HG03135 (cell line): ENCODE data around the gene DIP2A.
"Not testable (repeated sequence)": the region's sequence is repeated elsewhere in the genome, so short reads cannot be mapped to it uniquely, and the experiment has no call there.

Experiments used
- ATAC-seq: cut with Tn5 transposase; IDR thresholded peaks from one replicate; pipeline ENCODE4 v1.9.1; 2021; ENCODE audit warnings: mild to moderate bottlenecking, moderate library complexity; ENCODE audit not compliant: unreplicated experiment

DIP2A gene

DNA sequence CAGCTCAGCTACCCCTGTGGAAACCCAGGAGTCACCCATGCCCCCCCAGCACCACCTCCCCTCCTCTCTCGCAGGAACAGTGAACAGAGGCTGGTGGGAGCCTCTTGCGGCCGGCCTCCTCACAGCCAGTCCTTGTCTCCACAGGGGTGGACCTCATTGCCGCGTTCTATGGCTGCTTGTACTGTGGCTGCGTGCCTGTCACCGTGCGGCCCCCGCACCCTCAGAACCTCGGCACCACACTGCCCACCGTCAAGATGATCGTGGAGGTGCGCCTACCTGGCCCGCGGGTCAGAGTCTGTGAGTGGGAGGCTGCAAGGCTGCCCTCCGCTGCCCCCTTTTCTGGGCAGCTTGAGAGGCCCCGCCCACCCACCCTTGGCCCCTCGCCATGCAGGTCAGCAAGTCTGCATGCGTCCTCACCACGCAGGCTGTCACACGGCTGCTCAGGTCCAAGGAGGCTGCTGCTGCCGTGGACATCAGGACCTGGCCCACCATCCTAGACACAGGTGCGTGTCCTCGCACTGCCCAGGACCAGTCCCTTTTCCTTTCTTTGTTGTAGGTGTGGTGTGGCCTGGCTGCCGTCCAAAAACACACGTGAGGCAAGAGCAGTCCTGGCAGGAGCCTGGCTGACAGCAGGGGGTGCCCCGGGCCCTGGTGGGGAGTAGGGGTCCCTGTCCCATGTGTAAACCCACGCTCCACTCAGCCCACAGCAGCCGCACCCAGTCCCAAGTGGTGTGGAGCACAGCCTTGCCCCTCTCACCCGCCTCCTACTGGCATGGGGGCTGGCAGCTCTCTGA is 95.9 kb downstream of the DIP2A start:
- ATAC-seq: no peak

DNA sequence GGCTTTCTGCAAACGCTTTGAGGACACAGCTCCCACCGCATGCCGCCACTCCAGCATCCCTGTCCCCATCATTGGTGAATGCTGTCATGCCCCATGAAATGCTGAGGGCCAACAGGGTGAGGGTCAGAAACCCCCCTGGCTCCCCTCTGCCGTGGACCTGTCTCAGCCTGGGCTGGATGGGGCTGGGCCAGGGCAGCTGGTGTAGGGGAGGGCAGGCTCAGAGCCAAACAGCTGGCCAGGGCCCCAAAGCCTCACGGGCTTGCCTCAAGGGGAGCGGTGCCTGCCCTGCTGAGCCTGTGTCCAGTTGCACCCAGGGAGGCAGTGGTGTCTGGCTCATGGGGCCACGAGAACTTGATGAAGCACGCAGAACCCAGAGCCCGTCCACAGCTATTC is 96.5 kb downstream of the DIP2A start:
- ATAC-seq: no peak

DNA sequence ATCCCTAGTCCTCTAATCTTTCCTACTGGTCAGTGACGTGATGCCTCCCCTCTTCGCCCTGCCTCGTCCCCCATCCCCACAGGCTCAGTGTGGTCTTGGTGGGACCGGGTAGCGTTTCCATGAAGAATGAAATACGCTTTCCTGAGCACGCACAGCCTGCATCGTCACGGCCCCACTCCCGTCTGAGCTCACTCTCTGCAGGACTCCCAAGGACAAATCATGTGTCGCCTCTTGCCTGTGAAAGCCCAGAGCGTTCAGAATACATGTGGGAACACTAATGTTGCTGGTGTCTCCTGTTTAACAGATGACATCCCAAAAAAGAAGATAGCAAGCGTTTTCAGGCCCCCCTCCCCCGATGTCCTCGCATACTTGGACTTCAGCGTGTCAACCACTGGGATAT is 97.0 kb downstream of the DIP2A start:
- ATAC-seq: no peak

DNA sequence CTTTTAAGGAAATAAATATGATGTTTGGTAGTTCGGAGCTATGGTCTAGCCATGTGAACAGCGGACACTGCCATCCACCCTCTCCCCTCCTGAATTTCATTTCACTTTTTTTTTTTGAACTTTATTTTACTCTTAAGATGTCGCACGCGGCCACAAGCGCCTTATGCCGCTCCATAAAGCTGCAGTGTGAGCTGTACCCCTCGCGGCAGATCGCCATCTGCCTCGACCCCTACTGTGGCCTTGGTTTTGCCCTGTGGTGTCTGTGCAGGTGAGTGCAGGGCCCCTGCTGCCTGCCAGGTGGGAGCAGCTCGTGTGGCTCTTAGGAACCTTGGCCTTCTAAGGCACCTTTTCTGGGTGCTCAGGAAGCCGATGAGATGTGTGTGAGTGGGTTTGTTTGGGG is 98.1 kb downstream of the DIP2A start:
- ATAC-seq: no peak

DNA sequence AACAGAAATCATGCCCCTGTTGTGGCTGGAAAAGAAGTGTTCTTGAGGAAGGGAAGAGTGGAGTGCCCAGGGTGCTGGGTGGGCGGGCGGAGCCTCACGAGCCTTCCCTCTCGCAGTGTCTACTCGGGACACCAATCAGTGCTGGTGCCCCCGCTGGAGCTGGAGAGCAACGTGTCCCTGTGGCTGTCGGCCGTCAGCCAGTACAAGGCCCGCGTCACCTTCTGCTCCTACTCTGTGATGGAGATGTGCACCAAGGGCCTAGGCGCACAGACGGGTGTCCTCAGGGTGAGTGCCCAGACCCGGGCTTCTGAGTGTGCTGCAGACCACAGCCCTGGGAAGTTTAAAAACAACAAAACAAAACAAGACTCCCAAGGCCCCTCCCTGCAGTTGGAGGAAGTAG is 98.8 kb downstream of the DIP2A start:
- no peak for ATAC-seq

DNA sequence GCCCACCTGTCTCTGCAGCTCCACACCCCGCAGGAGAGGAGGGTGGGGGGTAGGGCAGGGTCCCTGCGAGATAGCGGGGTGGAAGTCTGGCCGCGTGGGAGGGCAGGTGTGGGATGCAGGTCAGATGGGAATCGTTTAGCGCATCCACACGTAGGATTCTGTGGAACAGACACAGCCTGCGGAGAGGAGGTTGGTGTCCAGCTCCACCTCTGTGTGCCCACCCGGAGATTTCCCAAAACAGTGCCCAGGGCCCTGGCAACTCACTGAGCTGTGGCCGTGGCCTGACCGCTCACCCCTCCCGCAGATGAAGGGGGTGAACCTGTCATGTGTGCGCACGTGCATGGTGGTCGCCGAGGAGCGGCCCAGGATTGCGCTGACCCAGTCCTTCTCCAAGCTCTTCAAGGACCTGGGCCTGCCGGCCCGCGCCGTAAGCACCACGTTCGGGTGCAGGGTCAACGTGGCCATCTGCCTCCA is 99.3 kb downstream of the DIP2A start:
- no peak for ATAC-seq

DNA sequence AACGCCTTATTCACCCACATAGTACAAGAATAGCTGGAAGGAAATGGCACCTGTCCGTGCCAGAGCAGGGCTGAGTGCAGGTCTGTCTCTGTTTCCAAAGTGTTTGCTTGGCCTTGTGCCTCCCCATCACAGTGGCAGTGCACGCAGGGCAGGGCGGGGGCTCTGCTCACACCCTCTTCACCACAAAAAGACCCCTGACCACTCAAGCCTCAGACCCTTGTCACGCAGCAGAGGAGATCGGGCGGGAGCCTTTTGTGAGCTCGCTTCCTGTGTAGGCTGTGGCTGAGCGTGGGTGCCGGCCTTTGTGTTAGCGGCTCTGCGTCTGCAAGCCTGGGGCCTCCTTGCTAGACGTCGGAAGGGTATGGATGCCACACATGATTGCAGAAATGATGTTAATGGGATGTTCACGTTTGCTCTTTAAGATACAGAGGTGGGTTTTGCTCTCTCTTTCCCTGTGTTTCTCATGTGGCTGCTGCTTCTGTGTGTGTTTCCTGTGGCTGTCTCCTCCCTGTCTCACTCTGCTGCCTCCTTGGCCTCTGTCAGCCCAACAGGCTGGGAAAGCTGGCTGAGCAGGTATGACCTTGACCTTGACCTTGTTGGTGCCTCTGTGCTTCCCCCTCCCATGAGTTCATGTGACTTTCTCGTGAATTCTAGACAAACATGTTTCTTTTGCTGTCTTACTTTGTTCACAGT is 100.7 kb downstream of the DIP2A start:
- no peak for ATAC-seq

DNA sequence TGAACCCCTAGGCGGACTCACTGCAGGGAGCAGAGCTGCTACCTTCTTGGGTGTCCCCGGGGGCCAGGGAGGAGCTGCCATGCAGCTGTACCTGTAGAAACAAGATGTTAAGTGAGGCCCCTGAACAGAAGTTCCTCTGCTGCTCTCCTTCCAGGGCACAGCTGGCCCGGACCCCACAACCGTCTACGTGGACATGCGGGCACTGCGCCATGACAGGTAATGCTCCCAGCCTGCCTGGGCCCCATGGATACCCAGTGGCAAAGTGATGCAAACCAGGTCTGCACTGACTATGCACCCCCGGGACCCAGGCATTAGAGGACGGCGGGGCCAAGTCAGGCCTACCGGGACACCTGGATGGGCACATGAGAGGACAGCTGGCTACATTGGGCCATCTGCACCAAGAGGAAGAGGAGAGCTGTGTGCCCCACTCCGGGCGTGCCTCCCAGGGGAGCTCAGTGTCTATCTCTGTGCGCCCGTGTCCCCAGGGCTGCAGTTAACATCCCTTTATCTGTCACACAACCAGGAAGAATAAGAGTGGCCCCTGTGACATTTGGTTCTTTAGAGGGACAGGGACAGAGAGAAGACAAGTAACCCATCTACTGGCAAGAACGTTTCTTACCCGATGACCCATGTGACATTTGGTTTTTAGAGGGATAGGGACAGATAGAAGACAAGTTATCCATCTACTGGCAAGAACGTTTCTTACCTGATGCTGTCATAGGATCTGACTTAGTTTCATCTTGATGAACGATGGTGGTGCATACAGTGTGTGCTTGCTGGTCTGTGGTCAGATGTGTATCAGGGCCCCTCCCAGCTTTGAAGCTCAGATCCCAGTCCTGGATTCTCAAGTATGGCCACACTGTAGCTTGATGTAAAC is 102.1 kb downstream of the DIP2A start:
- no peak for ATAC-seq

DNA sequence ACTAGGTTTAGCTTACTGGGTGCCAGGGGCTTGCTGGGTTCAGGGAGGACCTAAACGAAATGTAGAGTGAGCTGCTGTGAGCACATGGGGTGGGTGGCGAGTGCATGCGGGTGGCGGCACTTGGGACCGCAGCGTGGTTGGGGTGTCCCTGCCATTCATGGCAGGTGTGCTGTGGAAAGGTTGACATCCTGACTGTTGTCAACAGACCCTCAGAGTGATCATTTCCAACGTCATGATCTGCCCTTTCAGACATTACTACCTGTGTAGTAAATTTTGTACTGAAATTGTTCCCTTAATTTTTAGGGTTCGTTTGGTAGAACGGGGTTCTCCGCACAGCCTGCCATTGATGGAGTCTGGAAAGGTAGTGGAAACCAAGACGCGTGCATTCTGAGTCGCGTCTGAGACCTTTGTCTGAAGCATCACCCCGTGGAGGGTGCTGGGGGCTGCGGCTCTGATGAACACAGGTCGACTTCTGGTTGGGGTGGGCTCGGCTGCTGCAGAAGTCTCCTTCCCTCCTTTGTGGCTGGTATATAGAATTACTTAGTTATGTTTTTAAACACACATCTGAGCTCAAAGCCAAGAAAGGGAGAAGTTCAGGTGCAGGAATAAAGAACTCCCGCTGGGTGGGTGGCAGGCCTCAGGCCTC is 102.9 kb downstream of the DIP2A start:
- ATAC-seq: no peak

DNA sequence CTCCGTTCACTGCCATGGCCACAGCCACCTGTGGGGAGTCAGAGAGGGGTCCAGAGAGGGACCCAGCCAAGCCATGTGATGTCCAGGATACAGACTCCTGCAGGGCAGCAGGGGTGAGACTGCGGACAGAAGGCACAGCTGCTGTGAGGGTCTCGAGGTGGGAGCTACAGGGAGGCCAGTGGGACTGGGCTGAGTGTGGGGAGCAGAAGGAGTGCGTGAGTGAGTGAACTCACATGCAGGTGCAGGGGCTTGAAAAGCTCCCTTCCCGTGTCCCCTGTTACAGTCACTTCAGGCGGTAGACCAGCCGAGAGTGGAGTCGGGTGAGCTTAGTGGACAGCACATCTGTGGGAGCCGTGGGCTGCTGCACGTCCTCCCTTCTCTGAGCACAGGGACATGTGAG is 103.8 kb downstream of the DIP2A start:
- ATAC-seq: no peak

DNA sequence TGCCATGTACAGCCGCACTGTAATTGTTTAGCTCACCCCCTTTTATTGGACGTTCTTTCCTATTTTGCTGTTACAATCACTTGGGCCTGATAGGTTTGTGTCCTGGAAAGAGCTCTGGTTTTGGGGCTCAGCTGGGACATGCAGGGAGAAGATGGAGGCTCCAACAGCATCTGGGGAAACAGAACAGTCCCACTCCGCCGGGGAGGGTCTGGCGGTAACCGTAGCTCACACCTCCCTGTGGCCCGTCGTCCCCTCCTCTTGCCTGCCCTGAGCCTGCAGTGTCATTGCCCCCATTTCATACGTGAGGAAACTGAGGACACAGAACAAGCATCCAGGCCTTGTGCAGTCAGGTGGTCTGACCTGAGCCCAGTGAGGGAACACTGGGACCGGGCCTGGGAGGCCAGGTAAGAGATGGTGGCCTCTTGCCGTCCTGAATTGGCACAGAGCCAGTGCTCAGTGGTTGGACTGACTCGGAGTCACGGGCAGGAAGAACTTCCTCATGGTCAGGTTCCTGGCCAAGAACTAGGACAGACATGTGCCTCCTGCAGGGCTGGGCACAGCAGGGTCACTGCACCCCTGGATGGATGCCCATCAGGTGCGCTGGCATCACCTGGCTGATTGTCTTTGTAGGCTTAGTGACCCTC is 104.4 kb downstream of the DIP2A start:
- ATAC-seq: no peak

DNA sequence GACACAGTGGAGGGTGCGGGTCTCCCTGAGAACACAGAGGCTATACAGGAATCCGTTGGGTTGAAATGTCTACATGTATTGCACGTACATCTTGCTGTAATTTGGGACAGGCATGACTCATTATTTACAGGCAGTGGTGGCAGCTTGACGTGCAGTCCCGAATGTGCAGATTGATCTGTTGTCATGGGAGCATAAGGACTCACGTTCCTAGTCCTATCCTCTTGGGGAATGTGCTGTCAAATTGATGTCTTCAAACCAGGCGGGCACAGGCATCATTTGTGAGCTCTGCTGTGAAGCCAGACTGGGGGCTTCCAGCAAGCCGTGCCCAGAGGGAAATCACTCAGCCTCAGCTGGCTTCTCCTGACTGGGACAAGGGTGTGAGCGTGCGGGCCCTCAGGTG is 105.7 kb downstream of the DIP2A start:
- ATAC-seq: no peak

DNA sequence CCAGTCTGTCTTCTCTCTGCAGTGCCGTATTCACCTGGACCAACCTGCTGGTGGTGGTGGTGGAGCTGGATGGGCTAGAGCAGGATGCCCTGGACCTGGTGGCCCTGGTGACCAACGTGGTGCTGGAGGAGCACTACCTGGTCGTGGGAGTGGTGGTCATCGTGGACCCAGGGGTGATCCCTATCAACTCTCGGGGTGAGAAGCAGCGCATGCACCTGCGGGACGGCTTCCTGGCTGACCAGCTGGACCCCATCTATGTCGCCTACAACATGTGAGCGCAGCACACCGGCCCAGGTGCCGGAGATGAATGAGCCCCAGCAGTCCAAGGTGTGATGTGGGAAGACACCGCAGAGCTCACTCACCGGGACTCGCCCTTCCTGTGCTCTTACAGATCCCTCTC is 108.7 kb downstream of the DIP2A start:
- ATAC-seq: no peak

DNA sequence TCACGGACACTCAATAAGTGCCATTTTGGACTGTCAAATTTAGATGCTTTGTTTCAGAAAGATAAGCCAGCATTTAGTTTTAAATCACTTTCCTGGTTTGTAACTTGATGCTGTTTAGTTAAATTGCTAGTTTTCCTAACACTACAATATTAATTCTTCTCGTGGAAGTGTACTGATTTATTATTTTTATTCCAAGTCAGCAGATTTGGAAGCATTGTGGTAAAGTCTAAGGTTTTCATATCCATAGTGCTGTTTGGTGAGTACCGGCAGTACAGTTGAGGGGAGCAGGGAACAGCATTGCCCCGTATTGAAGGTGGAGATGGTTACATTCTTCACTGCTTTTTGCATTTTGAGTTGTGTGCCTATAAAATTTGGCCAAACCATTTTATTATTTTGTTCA is 109.9 kb downstream of the DIP2A start:
- no peak for ATAC-seq

DNA sequence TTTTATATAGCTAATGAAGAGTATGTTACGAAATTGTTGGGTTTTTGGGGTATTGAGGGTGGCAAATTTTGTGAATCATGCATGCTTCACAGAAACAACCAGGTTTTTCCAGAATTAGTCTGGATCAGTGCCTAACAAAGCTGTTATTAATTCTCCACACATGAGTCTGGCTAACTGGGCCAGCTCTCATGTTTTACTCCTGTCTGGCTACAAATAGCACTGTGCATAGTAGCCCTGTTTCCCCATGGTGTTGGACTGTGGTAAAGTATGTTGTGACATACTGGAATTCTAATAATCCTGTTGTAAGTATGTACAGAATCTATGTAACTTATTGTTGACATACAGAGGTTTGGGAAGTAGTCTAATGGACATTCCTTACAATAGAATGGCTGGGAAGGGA is 110.4 kb downstream of the DIP2A start:
- no peak for ATAC-seq

DNA sequence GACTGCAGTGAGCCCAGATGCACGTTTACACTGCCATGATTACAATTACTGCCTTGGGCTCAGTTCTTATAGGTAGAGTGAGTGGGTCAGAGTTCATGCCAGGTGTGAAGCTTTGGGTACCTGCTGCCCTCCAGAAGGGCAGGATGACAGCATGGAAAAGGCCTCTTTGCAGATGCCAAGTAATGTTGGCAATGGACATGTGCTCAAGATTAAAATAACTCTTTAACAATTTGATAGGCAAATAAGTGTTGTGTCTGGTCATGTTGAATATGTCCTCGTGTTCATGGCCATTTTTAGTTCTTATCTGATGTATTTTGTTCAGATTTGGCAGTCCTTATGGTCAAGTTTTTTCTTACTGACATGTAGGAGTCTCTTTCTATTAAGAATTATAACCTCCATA is 111.4 kb downstream of the DIP2A start:
- ATAC-seq: no peak

DNA sequence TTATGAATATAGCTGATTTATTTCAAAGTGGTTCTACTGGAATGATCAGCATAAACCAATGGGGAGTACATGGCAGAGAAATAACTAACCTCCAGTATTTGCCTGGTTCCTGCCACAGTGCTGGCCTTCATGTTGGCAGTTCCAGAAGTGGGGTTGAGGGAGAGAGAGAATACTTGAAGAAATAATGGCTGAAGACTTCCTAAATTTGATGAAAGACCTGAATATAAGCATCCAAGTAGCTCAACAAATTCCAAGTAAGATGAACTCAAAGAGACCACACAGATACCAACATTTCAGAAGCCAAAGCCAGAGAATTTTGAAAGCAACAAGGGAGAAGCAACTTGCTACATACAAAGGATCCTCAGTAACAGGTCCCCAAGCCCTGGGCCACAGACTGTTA is 111.9 kb downstream of the DIP2A start:
- no peak for ATAC-seq

DNA sequence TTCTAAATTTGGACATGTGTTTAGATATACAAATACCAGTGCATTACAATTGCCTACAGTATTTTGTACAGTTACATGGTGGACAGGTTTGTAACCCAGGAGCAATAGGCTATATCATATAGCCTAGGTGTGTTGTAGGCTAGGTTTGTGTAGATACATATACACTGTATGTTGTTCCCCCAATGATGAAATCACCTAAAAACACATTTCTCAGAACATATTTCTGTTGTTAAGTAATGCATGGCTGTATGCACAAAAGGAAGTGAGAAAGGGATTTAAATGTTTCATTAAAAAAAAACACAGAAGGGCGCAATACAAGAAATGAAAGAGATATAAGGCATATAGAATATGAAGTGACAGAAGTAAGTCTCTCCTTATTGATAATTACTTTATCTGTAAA is 114.2 kb downstream of the DIP2A start:
- ATAC-seq: no peak

DNA sequence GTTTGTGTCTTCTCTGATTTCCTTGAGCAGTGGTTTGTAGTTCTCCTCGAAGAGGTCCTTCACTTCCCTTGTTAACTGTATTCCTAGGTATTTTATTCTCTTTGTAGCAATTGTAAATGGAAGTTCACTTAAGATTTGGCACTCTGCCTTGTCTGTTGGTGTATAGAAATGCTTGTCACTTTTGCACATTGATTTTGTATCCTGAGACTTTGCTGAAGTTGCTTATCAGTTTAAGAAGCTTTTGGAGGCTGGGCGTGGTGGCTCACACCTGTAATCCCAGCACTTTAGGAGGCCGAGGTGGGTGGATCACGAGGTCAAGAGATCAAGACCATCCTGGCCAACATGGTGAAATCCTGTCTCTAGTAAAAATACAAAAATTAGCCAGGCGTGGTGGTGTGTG is 119.1 kb downstream of the DIP2A start:
- not testable (repeated sequence) for ATAC-seq

DNA sequence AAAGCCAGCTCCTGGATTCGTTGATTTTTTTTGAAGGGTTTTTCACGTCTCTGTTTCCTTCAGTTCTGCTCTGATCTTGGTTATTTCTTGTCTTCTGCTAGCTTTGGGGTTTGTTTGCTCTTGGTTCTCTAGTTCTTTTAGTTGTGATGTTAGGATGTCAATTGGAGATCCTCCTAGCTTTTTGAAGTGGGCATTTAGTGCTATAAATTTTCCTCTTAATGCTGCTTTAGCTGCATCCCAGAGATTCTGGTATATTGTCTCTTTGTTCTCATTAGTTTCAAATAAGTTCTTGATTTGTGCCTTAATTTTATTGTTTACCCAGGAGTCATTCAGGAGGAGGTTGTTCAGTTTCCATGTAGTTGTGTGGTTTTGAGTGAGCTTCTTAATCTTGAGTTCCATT is 120.7 kb downstream of the DIP2A start:
- not testable (repeated sequence) for ATAC-seq
